GM19043 (cell line): ENCODE measurements around the gene HSF2.

Experiments
- ATAC-seq: cut with Tn5 transposase; IDR thresholded peaks from one replicate; pipeline ENCODE4 v1.9.1; 2021; ENCODE audit warnings: low read depth; ENCODE audit not compliant: unreplicated experiment

HSF2 gene

DNA sequence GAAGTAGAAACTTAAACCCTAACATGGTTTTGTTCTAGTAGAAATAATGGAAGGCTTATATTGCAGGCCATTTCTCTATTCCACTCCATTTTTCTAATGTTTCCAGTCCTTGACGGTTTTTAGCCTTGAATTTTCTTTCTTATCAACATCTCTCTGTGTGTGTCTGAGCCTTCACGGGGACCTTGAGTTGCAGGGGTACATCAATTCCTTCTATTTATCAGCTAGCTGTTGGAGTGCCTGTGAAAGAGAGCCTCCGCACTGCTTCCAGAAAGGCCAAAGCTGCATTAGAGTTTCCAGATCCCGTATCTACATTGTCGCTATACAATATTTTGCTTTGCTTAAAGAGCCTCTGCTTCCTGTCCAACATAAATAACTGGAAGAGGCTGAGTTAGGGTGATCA, 5.4 kb upstream of the HSF2 start:
- no peak for ATAC-seq

GRCh38 chr6:122399055-122399347, 451 bp upstream of the HSF2 start:
- ATAC-seq: no peak

DNA sequence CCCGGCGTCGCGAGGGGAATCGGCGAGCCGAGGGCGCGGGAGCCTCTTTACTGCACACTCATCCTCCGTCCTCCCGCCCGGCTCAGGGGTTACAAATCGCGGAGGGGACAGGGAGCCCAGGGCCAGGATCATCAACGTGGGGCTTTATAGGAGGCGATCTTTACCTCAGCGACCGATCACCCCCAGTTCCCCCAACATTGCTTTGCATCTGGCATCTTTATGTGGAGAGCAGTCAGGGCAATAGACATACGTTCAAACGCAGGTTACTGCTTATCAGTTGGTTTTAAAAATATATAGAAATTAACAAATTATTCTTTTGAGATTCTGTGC, 634 bp downstream of the HSF2 start:
- peak; percentile 15 for ATAC-seq

GRCh38 chr6:122400462-122401089, 1.1 kb downstream of the HSF2 start:
- ATAC-seq: no peak

DNA sequence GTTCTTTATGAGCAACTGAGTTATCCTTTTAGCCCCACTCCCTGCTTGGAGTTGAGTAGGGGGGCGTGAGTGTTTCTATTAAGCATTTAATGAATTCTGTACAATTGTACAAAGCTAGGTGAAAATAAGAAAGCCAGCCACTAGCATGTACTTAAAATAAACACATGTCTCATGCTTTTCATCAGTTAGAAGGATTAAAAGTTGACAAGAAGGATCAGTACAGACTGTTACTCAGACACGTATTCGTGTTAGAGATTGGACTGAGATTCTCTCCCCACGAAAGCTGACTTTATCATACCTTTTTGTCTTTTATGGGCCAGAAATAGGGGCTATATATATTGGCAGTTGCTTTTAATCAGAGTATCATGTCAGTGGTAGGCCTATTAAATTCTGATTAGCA, 1.7 kb downstream of the HSF2 start:
- ATAC-seq: no peak

DNA sequence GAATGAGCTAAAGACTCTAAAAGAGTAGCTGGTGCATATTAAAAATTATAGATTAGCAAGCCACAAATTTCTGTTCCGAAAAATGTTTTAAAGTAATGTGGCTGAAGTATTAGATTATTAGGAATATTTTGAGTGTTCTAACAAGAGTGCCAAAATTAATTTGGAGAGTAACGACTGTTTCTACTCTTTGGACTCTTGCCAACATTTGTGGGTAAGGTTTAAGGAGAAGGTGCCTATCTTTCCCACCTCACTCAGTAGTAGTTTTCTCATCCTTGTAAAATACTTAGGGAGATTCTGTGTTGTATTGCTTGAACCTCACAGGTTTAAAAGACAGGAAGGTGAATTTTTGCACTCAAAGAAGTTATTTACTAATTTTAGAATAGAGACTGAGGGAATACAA, 5.0 kb downstream of the HSF2 start:
- ATAC-seq: no peak

DNA sequence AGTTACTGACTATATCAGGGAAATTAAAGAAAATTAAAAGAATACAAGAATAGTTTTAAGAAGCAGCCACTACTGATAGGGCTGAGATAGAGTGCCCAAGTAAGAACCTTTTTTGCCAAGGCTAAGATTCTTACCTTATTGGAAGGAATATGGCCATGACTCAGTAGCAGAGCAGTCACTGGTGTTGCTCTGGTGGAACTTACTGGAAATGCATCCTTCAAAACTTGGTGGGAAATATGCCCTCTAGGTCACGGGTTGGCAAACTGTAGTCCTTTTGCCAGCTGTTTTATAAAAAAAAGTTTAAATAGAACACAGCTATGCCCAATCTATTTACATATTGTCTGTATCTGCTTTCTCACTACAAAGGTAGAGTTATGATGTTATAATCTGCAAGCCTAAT, 6.0 kb downstream of the HSF2 start:
- no peak for ATAC-seq

DNA sequence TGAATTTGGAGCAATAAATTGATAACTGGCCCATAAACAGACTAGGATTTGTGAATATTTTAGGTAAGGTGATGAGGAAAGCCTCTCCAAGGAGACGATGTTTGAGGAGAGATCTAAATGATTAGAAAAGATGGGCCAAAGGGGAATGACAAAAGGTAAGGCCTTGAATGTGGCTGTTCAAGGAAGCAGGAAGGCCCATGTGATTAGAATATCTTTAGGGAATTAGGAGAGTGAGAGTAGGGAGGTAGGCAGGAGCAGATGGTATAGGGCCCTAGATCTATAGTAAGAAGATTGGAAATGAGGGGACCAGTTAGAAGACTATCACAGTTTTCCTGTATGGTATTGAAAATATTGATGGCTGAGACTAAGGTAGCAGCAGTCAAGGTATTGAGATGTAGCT, 6.7 kb downstream of the HSF2 start:
- no peak for ATAC-seq

DNA sequence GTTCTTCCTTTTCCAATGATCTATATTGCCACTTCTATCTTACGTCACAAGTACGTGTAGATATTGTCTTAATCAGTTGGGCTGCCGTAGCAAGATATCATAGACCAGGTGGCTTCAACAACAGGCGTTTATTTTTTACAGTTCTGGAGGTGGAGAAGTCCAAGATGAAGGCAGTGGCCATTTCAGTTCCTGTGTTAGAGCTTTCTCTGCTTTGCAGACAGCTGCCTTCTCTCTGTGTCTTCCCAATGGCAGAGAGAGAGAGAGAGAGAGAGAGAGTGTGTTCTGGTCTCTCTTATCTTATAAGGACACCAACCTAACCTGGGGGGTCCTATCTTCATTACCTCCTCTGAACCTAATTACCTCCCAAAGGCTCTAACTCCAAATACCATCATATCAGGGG, 8.3 kb downstream of the HSF2 start:
- ATAC-seq: no peak

- no peak for ATAC-seq
Observed at GRCh38 chr6:122408240-122408639, 8.8 kb downstream of the HSF2 start.

- ATAC-seq: no peak
Observed at GRCh38 chr6:122408702-122409458, 9.4 kb downstream of the HSF2 start.

DNA sequence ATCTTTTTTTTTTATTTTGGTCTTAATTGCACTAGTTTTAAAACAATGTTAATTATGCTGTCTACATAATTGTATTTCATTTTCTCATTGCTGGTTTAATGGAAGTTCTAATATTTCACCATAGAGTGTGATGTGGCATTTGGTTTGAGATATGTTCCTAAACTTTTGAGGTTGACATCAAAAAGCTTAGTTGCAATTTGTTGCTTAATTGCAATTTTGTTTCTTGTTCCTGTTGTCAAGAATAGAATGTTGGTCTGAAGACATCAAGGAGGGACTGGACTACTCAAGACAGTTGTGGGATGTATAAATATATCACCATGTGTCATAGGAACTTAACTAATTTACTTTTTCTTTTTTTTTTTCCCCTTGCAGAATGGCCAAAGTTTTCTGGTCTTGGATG, 12.5 kb downstream of the HSF2 start:
- no peak for ATAC-seq

DNA sequence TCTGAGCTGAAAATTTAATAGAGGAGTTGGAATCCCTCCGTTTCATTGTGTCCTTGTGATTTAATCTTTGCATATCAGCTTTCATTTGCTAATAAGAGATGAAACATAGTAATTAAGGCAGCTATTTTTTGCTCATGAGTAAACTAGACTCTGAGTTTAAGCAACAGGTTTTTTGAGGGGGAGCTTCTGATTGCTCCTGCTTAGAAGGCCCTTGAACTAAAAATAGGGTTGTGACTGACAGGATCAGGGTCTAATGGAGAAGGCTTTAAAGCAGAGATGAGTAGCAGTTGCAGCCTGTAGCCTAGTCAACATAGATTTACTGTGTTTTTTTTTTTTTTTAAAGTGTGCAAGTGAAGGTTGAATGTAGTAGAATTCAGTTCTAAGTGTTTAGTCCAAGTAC, 17.4 kb downstream of the HSF2 start:
- no peak for ATAC-seq

DNA sequence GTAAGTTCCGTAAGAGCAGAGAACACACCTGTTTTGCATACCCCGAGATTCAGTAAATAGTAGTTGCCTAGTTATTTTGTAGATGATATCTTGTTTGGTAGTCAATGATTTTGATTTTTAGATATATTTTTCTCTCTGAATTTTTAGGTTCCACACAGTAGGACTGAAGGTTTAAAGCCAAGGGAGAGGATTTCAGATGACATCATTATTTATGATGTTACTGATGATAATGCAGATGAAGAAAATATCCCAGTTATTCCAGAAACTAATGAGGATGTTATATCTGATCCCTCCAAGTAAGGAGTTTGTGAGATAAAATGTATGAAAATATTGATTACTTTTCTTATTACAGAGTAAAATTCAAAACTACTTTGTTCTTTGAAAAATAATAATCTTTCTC, 22.6 kb downstream of the HSF2 start:
- no peak for ATAC-seq

DNA sequence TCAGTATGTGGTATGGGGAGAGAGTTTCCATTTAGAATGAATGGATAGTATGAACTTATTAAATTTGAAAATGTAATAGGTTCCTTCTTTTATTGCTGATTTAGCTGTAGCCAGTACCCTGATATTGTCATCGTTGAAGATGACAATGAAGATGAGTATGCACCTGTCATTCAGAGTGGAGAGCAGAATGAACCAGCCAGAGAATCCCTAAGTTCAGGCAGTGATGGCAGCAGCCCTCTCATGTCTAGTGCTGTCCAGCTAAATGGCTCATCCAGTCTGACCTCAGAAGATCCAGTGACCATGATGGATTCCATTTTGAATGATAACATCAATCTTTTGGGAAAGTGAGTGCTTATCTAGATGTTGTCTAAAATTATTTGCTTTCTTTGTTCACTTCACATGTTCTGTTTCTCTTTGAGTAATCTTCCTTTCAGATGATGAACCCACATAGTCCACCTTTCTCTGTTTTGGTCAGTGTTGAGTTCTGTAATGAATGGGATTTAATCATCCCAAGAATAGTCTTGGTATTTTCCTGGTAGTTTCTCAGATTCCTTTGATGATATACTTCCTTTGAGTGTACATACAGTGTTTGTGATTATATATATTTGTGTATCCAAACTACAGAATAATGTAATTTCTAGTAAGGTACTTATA, 23.3 kb downstream of the HSF2 start:
- peak; percentile 58 for ATAC-seq

- no peak for ATAC-seq
Observed at GRCh38 chr6:122423734-122424133, 24.3 kb downstream of the HSF2 start.

DNA sequence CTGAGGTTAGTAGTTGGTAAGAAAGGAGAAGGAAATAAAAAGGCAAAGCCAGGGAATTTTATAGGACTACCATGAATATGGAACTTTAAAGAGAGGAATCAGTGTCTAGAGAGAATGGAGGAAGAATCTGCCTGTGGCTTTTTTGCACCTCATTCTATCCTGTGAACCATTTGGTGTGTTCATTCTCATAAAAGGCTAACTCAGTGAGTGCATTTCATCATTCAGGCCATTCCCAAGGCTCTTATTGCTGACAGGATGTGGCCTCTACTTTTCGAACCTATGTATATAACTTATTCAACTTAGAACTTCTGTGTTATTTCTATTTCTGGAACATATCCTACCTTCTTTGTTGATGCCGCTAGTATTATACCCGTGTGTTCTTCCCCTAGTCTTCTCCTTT, 27.1 kb downstream of the HSF2 start:
- ATAC-seq: no peak

DNA sequence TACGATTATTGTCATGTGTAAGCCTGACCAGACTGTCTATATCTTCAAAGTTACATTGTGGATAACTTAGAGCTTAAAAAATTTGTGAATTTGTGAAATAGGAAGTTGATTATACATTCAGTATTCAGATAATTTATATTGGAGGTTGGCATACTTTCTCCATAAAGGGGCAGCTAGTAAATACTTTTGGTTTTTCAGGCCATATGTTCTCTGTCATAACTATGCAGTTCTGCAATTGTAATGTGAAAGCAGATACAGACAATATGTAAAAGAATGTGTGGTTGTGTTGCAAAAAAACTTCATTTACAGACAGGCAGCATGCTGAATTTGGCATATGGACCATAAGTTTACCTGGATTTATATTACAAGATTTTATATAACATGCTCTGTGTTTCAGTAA, 29.3 kb downstream of the HSF2 start:
- no peak for ATAC-seq

- no peak for ATAC-seq
Observed at GRCh38 chr6:122429323-122429722, 29.9 kb downstream of the HSF2 start.

DNA sequence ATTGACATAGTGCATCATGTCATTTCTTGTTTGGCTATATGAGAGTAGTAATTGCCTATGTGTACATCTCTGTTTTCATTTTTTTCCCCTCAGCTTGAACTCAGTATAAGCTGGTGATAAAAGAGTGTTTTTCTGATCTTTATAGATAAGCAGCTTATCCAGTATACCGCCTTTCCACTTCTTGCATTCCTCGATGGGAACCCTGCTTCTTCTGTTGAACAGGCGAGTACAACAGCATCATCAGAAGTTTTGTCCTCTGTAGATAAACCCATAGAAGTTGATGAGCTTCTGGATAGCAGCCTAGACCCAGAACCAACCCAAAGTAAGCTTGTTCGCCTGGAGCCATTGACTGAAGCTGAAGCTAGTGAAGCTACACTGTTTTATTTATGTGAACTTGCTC, 32.3 kb downstream of the HSF2 start:
- ATAC-seq: no peak

- no peak for ATAC-seq
Observed at GRCh38 chr6:122432816-122433215, 33.4 kb downstream of the HSF2 start.

- no peak for ATAC-seq
Observed at GRCh38 chr6:122438975-122439374, 39.5 kb downstream of the HSF2 start.
